Upper lobe of left lung (tissue), 6 donors: ENCODE data around the gene ITIH1. TPM values are rescaled to one million over a fixed set of nuclear protein-coding genes. Genes with fewer than 3 reads are reported as not detected.

Source experiments
- ATAC-seq, 2 donors: fragments of 200-7000 bp; cut with Tn5 transposase; one replicate each; pipeline ENCODE4 v1.9.1; 2022; ENCODE audit warnings: mild to moderate bottlenecking in 2 of 2, moderate library complexity in 2 of 2; ENCODE audit not compliant: low FRiP score in 2 of 2
- DNase-seq, 2 donors: peaks; one replicate each; pipeline ENCODE4 v3.0.0-alpha.2; 2019 to 2020
- H3K27ac ChIP-seq, 4 donors: fragments of 200-600 bp; sonication (generic); one replicate each; pipeline ENCODE4 v1.5.1; 2016 to 2019
- H3K27me3 ChIP-seq, 4 donors: fragments of 200-600 bp; sonication (generic); one replicate each; pipeline ENCODE4 v1.5.1; 2017 to 2019
- H3K36me3 ChIP-seq, 4 donors: fragments of 200-600 bp; sonication (generic); one replicate each; pipeline ENCODE4 v1.5.1; 2016 to 2019
- H3K4me1 ChIP-seq, 4 donors: fragments of 200-600 bp; sonication (generic); one replicate each; pipeline ENCODE4 v1.5.1; 2018 to 2019
- H3K4me3 ChIP-seq, 4 donors: fragments of 200-600 bp; sonication (generic); one replicate each; pipeline ENCODE4 v1.5.1; 2017 to 2019; ENCODE audit warnings: mild to moderate bottlenecking in 2 of 4, moderate library complexity in 1 of 4
- H3K9me3 ChIP-seq, 4 donors: fragments of 200-600 bp; sonication (generic); one replicate each; pipeline ENCODE4 v1.5.1; 2018 to 2019
- EP300 ChIP-seq, 4 donors: sonication (generic); formaldehyde crosslinking; IDR thresholded peaks; one replicate each; pipeline ENCODE4 v1.5.1; 2017; ENCODE audit warnings: antibody characterized with exemption in 4 of 4, control low read depth in 2 of 4
- POLR2A ChIP-seq, 4 donors: fragments of 450-650 bp; IDR thresholded peaks; one replicate each; pipeline ENCODE4 v1.5.1; 2016 to 2017; ENCODE audit warnings: antibody characterized with exemption in 4 of 4, mild to moderate bottlenecking in 2 of 4
- POLR2AphosphoS5 ChIP-seq, 2 donors: sonication (generic); formaldehyde crosslinking; IDR thresholded peaks; one replicate each; pipeline ENCODE4 v1.5.1; 2017; ENCODE audit warnings: antibody characterized with exemption in 2 of 2
- whole genome bisulfite sequencing, 2 donors: methylation state at CpG; one replicate each; pipeline ENCODE4 v1.1.5; 2017 to 2018; 5-methylcytosine and 5-hydroxymethylcytosine counted together
- total RNA-seq, 6 donors: library from RNA; depleted of rRNA in 4 of 6; stranded (reverse); fragments of >200 nt in 4 of 6; gene quantifications; one replicate each; pipeline versions ENCODE4 v1.1.0 to v1.2.1, GENCODE V29; 2016 to 2021
- TF ChIP-seq, protein P1 (sequence below), 6 experiments: fragments of 450-650 bp in 4 of 6; fragments of 200-600 bp in 2 of 6; sonication (generic) in 2 of 6; IDR thresholded peaks; one replicate each; pipeline ENCODE4 v1.5.1; 2016 to 2019; ENCODE audit warnings: antibody characterized with exemption in 6 of 6
- donor health status: DM: no; HTN: no; CAD: no; lungs with moderate emphysema.
- donor health status: DM: no; HTN: yes; CAD: no; lungs with severe emphysema.

Gene ITIH1
- total RNA-seq, 6 donors from 2014 or later, result 0.40 to 0.54 TPM; not detected in 4

DNA sequence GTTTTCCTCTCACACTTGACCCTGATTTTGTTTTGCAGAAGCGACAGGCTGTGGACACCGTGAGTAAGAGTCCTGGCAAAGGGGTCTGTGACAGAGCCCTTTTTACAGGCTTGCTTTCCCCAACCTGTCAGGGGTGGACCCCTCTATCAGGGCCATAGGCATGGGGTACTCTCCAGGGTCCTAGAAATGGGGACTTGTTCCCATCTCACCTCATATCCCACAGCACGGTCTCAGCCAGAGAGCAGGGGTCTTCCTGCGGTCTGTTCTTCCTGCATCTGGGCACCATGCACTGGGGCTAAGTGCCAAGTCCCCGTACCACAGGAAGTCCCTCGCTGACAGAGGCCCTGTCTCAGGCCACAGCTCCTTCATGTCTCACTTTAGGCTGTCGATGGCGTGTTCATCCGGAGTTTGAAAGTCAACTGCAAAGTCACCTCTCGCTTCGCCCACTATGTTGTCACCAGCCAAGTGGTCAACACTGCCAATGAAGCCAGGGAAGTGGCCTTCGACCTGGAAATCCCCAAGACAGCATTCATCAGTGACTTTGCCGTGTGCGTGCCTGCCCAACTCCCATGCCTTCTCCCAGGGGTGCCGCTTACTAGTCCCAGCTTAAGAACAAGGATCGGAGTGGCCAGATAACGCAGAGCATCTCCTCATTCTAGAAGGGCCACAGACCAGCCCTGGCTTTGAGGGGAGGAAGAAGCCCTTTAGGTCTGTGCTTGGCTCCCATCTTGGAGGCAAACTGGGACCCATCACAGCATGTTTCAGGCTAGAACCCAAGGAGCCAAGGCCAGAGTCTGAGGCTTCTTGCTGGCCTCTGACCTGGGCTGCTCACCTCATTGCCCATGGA, 783 bp downstream of the ITIH1 start:
- H3K27ac ChIP-seq, result no peak overlapping the region
- no peak overlapping the region for H3K4me3 ChIP-seq
- H3K36me3 ChIP-seq, result no peaks in the 10 kb centered on the region
- WGBS, 2 donors, result 68 to 83% methylated on average over 6 to 17 of the region's 17 CpGs
- no peaks in the 10 kb centered on the region for H3K4me1 ChIP-seq
- no peak for ATAC-seq
- no peaks in the 10 kb centered on the region for H3K9me3 ChIP-seq
- no peaks in the 10 kb centered on the region for H3K27me3 ChIP-seq
- TF ChIP-seq POLR2A (IDR thresholded peaks at IDR 0.05) (no peak), POLR2AphosphoS5 (IDR thresholded peaks at IDR 0.05) (no peak), EP300 (IDR thresholded peaks at IDR 0.05) (no peak)
- TF ChIP-seq, protein P1, sequence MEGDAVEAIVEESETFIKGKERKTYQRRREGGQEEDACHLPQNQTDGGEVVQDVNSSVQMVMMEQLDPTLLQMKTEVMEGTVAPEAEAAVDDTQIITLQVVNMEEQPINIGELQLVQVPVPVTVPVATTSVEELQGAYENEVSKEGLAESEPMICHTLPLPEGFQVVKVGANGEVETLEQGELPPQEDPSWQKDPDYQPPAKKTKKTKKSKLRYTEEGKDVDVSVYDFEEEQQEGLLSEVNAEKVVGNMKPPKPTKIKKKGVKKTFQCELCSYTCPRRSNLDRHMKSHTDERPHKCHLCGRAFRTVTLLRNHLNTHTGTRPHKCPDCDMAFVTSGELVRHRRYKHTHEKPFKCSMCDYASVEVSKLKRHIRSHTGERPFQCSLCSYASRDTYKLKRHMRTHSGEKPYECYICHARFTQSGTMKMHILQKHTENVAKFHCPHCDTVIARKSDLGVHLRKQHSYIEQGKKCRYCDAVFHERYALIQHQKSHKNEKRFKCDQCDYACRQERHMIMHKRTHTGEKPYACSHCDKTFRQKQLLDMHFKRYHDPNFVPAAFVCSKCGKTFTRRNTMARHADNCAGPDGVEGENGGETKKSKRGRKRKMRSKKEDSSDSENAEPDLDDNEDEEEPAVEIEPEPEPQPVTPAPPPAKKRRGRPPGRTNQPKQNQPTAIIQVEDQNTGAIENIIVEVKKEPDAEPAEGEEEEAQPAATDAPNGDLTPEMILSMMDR (IDR thresholded peaks at IDR 0.05), result no peak
- DNase-seq, result peak in 1 of 2 donors; percentile 19

DNA sequence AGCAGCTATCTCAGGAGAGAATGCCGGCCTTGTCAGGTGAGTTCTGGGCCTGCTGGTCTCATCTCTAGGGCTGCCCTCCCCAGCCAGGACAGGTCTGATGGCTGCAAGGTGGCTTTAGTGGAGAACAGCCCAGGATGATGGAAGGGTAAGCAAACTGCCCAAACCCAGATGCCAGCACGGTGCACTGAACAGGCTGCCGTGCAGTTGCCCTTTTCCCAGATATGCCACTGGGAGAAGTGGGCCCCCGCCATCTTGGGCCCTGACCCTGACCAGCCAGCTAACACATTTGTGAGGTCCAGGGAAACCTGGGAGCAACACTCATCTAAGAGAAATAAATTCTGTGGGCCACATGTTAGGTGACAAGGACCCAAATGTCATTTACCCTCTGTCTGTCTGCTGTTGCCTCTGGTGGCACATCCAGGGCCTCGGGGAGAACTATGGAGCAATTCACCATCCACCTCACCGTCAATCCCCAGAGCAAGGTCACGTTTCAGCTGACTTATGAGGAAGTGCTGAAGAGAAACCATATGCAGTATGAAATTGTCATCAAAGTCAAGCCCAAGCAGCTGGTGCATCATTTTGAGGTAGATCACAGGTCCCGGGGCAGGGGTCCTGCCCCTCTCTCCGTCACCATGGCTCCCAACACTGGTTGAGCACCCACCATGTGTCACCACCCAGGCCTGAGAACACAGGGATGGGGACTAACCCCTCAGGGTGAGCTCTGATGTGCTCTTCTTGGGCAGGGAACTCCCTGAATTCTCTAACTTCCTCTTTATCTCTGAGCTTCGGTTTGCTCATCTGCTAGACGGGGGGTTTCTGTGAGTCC, 1.8 kb downstream of the ITIH1 start:
- no peak overlapping the region for H3K27ac ChIP-seq
- H3K36me3 ChIP-seq, result no peaks in the 10 kb centered on the region
- no peaks in the 10 kb centered on the region for H3K27me3 ChIP-seq
- TF ChIP-seq, protein P1 (IDR thresholded peaks at IDR 0.05), result no peak
- TF ChIP-seq EP300 (IDR thresholded peaks at IDR 0.05) (no peak), POLR2A (IDR thresholded peaks at IDR 0.05) (no peak), POLR2AphosphoS5 (IDR thresholded peaks at IDR 0.05) (no peak)
- ATAC-seq (peak in 1 of 2 donors; percentile 11), DNase-seq (peak in 1 of 2 donors; percentile 29)
- H3K9me3 ChIP-seq, result no peaks in the 10 kb centered on the region
- 68 to 83% methylated on average over 7 to 10 of the region's 11 CpGs for WGBS, 2 donors
- H3K4me3 ChIP-seq, result no peak overlapping the region
- H3K4me1 ChIP-seq, result no peaks in the 10 kb centered on the region

DNA sequence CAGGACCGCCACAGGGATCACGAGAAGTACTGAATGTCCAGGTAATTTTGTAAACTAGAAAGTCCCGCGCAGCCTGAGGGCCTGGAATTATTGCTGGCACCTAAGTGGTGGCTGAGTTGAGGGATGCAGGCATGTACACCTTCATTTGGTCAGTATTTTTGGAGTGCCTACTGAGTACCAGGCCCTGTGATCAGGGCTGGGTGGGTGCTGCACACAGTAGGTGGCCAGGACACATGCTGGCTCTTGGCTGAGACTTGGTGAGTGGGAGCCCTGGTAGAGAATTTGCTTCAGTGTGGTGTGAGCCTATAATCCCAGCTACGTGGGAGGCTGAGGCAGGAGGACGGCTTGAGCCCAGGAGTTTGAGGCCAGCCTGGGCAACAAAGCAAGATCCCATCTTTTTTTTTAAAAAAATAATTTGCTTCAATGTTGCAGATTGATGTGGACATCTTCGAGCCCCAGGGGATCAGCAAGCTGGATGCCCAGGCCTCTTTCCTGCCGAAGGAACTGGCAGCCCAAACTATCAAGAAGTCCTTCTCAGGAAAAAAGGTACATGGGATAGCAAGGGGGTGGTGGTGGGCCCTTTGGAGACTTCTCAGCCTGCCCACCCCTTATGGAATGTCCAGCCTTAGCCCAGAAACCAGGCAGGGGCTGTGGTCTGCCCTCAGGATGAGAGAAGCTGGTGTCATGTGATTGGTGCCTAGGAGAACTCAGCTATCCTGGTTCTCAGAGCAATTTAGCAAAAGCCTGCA, 2.6 kb downstream of the ITIH1 start:
- Histone ChIP-seq H3K27ac (no peak overlapping the region), H3K27me3 (no peaks in the 10 kb centered on the region), H3K4me1 (no peaks in the 10 kb centered on the region), H3K9me3 (no peaks in the 10 kb centered on the region), H3K4me3 (no peak overlapping the region), H3K36me3 (no peaks in the 10 kb centered on the region)
- TF ChIP-seq EP300 (IDR thresholded peaks at IDR 0.05) (no peak), POLR2A (IDR thresholded peaks at IDR 0.05) (no peak), POLR2AphosphoS5 (IDR thresholded peaks at IDR 0.05) (no peak)
- TF ChIP-seq, protein P1 (IDR thresholded peaks at IDR 0.05), result no peak
- WGBS, 2 donors, result 76 to 84% methylated on average over 4 to 8 of the region's 8 CpGs
- ATAC-seq (no peak), DNase-seq (peak in 1 of 2 donors; percentile 14)

DNA sequence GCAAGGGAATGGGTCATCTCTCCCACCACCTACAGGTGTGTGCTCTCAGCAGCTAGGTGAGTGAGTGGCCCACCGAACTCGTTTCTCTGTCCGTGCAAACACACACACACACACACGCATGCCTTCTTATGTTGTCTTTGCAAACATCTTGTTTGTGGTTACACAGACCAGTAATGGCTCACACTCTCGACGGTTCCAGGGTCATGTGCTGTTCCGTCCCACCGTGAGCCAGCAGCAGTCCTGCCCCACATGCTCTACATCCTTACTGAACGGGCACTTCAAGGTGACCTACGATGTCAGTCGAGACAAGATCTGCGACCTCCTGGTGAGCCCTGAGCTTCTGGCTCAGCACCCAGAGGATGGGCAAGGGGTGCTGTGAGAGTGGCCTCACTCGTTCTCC, 4.3 kb downstream of the ITIH1 start:
- DNase-seq, result peak in 1 of 2 donors; percentile 5
- WGBS, 2 donors, result 55 to 63% methylated on average over 11 to 13 of the region's 13 CpGs

More for the DNA sequence above, 4.3 kb downstream of the ITIH1 start:
- Histone ChIP-seq H3K4me3 (no peak overlapping the region), H3K27ac (no peak overlapping the region), H3K4me1 (no peaks in the 10 kb centered on the region), H3K36me3 (no peaks in the 10 kb centered on the region), H3K9me3 (no peaks in the 10 kb centered on the region), H3K27me3 (no peaks in the 10 kb centered on the region)
- no peak for ATAC-seq
- TF ChIP-seq EP300 (IDR thresholded peaks at IDR 0.05) (no peak), POLR2AphosphoS5 (IDR thresholded peaks at IDR 0.05) (no peak), POLR2A (IDR thresholded peaks at IDR 0.05) (no peak)
- TF ChIP-seq, protein P1 (IDR thresholded peaks at IDR 0.05), result no peak
